ENCODE data around the gene MCCC1. TPM values are rescaled to one million over a fixed set of nuclear protein-coding genes. Genes with fewer than 3 reads are reported as not detected.

MCCC1 gene
- total and polyA plus RNA-seq, 2 of the 4 experiments (the other 2 are of a cell fraction): 14.2 to 17.9 TPM

DNA sequence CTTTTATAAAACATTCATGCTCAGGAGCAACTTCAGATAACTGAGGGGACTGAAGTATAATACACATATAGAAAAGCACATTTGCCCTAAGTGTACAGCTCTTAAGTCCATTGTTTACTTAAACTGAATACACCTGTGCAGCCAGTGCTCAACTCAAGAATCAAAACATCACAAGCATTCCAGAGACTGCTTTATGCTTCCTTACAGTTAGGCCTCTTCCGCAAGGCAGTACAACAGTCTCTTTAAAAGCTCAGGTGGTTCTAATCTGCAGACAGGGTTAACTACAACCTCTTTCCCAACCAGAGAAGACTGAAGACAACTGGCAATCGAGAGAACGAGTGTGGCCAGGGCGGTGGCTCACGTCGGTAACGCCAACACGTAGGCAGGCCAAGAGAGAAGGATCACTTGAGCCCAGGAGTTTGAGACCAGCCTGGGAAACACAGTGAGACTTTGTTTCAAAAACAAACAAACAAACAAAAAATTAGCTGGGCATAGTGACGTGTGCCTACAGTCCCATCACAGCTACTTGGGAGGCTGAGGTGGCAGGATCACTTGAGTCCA, 16.9 kb downstream of the MCCC1 start:
- Histone ChIP-seq H2AK9ac (replicated peaks; ENCODE audit: low read depth, low read length, poor library complexity) (no peak overlapping the region), H3K14ac (replicated peaks; ENCODE audit: low read depth, low read length) (no peak overlapping the region), H2BK120ac (ENCODE audit: low read depth, low read length) (no peak overlapping the region), H3K56ac (ENCODE audit: extremely low read depth, insufficient read depth, low read length) (no peak overlapping the region), H4K91ac (ENCODE audit: insufficient read depth, low read depth, low read length) (no peak overlapping the region), H3K4ac (ENCODE audit: low read depth, low read length) (no peak overlapping the region), H3K36me3 (ENCODE audit: control insufficient read depth, insufficient read depth, low read length) (peaks cover 32% of the 10 kb centered on the region), H2BK5ac (ENCODE audit: low read depth, low read length, poor library complexity, severe bottlenecking) (no peak overlapping the region), H2AK5ac (ENCODE audit: low read depth, low read length) (no peak overlapping the region), H2BK15ac (ENCODE audit: low read depth, low read length) (no peak overlapping the region), H3K9ac (ENCODE audit: low read depth, low read length) (no peak overlapping the region), H4K5ac (ENCODE audit: low read depth, low read length) (no peak overlapping the region), H3K4me3 (ENCODE audit: insufficient read depth, low read depth, low read length) (no peak overlapping the region), H3K9me1 (ENCODE audit: insufficient read depth, low read length) (no peaks in the 10 kb centered on the region), H3K27me3 (ENCODE audit: control insufficient read depth, insufficient read depth, low read length) (no peaks in the 10 kb centered on the region), H3K4me1 (ENCODE audit: control insufficient read depth, insufficient read depth, low read length) (no peaks in the 10 kb centered on the region), H2BK20ac (ENCODE audit: low read depth, low read length) (no peak overlapping the region), H2AFZ (replicated peaks; ENCODE audit: low read length, poor library complexity) (no peak overlapping the region), H3K79me1 (ENCODE audit: low read depth in 1 of 2, low read length in 2 of 2) (no peaks in the 10 kb centered on the region), H3K23ac (ENCODE audit: low read depth, low read length) (no peak overlapping the region), H4K8ac (ENCODE audit: low read depth in 2 of 2, low read length in 2 of 2) (no peak overlapping the region), H4K20me1 (ENCODE audit: insufficient read depth, low read length) (no peaks in the 10 kb centered on the region), H3K18ac (ENCODE audit: low read depth, low read length) (no peak overlapping the region), H3K4me2 (ENCODE audit: low read depth, low read length) (no peak overlapping the region), H3K9me3 (ENCODE audit: control insufficient read depth, insufficient read depth, low read length) (peaks cover 2% of the 10 kb centered on the region; the same call in 1 of the 2 replicates), H3K27ac (ENCODE audit: insufficient read depth, low read length) (no peak overlapping the region)
- in situ Hi-C loops (cut with MboI; ENCODE audit: low sequenced_read_pairs) (no loop called here), intact Hi-C loops (cut with micrococcal nuclease) (no loop called here), dilution Hi-C loops (cut with HindIII; ENCODE audit: low sequenced_read_pairs, unreplicated experiment) (no loop called here)
- no peak for TF ChIP-seq RCOR1 (IDR thresholded peaks at IDR 0.05; ENCODE audit: insufficient replicate concordance, low read length)
- no peak for TF ChIP-seq POLR2A (IDR thresholded peaks at IDR 0.05; ENCODE audit: low read depth, low read length)
- TF ChIP-seq CHD1 (IDR thresholded peaks at IDR 0.05; ENCODE audit: low read depth, low read length): no peak
- no peak for TF ChIP-seq USF2 (IDR thresholded peaks at IDR 0.05; ENCODE audit: low read depth, low read length)
- no peak for TF ChIP-seq FOS (IDR thresholded peaks at IDR 0.05; ENCODE audit: low read depth, low read length)
- no peak for TF ChIP-seq CEBPB (IDR thresholded peaks at IDR 0.05; ENCODE audit: low read depth, low read length)
- WGBS, 2 experiments (ENCODE audit: extremely low coverage in 2 of 2, insufficient read length in 1 of 2): 100% methylated on average over 1 of the region's 9 CpGs; no CpG with 5 or more reads in 1 of the 2 experiments
- ATAC-seq (ENCODE audit: low read depth): no peak
- BruUV-seq (replicated peaks): no TSS peak
- ChIA-PET CTCF (no interaction called here), POLR2A (ENCODE audit: unreplicated experiment) (no interaction called here)
- DNase-seq: no peak
